ENCODE results near the gene SERINC5.

The SERINC5 gene

GRCh38 chr5:80230269-80230992 is 25.4 kb downstream of the SERINC5 start:
- DNase-seq (ENCODE audit: insufficient read length, low spot score) (no peak), FAIRE-seq (no peak)

- DNase-seq (ENCODE audit: insufficient read length, low spot score) (no peak), FAIRE-seq (no peak)
These were observed 26.0 kb downstream of the SERINC5 start for GRCh38 chr5:80229902-80230255.

GRCh38 chr5:80227979-80228596 is 27.8 kb downstream of the SERINC5 start:
- no peak for DNase-seq (ENCODE audit: insufficient read length, low spot score)
- no peak for FAIRE-seq

- DNase-seq (ENCODE audit: insufficient read length, low spot score): no peak
These were observed 29.9 kb downstream of the SERINC5 start for GRCh38 chr5:80225934-80226326.

GRCh38 chr5:80225189-80225933 is 30.5 kb downstream of the SERINC5 start:
- FAIRE-seq: no peak
- no peak for DNase-seq (ENCODE audit: insufficient read length, low spot score)

More at GRCh38 chr5:80225934-80226326, 29.9 kb downstream of the SERINC5 start:
- no peak for FAIRE-seq

- FAIRE-seq (no peak), DNase-seq (ENCODE audit: insufficient read length, low spot score) (no peak)
These were observed 32.3 kb downstream of the SERINC5 start for GRCh38 chr5:80223561-80223960.

GRCh38 chr5:80220245-80220897 is 35.5 kb downstream of the SERINC5 start:
- FAIRE-seq (no peak), DNase-seq (ENCODE audit: insufficient read length, low spot score) (no peak)

GRCh38 chr5:80219391-80219790 is 36.5 kb downstream of the SERINC5 start:
- no peak for FAIRE-seq
- DNase-seq (ENCODE audit: insufficient read length, low spot score): no peak

- FAIRE-seq (no peak), DNase-seq (ENCODE audit: insufficient read length, low spot score) (no peak)
These were observed 38.2 kb downstream of the SERINC5 start for GRCh38 chr5:80217667-80218066.

- FAIRE-seq (no peak), DNase-seq (ENCODE audit: insufficient read length, low spot score) (no peak)
These were observed 38.9 kb downstream of the SERINC5 start for GRCh38 chr5:80216753-80217596.

GRCh38 chr5:80216096-80216495 is 39.8 kb downstream of the SERINC5 start:
- FAIRE-seq (no peak), DNase-seq (ENCODE audit: insufficient read length, low spot score) (no peak)

- no peak for DNase-seq (ENCODE audit: insufficient read length, low spot score)
- no peak for FAIRE-seq
These were observed 40.3 kb downstream of the SERINC5 start for GRCh38 chr5:80215523-80215922.

- FAIRE-seq: no peak
- no peak for DNase-seq (ENCODE audit: insufficient read length, low spot score)
These were observed 42.4 kb downstream of the SERINC5 start for GRCh38 chr5:80213466-80213865.

- no peak for DNase-seq (ENCODE audit: insufficient read length, low spot score)
- no peak for FAIRE-seq
These were observed 43.6 kb downstream of the SERINC5 start for GRCh38 chr5:80212171-80212667.

GRCh38 chr5:80211327-80211726 is 44.5 kb downstream of the SERINC5 start:
- DNase-seq (ENCODE audit: insufficient read length, low spot score) (no peak), FAIRE-seq (no peak)

GRCh38 chr5:80210014-80210413 is 45.8 kb downstream of the SERINC5 start:
- no peak for FAIRE-seq
- DNase-seq (ENCODE audit: insufficient read length, low spot score): no peak

GRCh38 chr5:80208381-80208780 is 47.5 kb downstream of the SERINC5 start:
- no peak for DNase-seq (ENCODE audit: insufficient read length, low spot score)
- no peak for FAIRE-seq

GRCh38 chr5:80207832-80208231 is 48.0 kb downstream of the SERINC5 start:
- no peak for FAIRE-seq

GRCh38 chr5:80206282-80206681 is 49.6 kb downstream of the SERINC5 start:
- FAIRE-seq (no peak), DNase-seq (ENCODE audit: insufficient read length, low spot score) (no peak)

More at GRCh38 chr5:80207832-80208231, 48.0 kb downstream of the SERINC5 start:
- no peak for DNase-seq (ENCODE audit: insufficient read length, low spot score)

- FAIRE-seq: no peak
- DNase-seq (ENCODE audit: insufficient read length, low spot score): no peak
These were observed 50.0 kb downstream of the SERINC5 start for GRCh38 chr5:80205846-80206245.

All from GM19239 (cell line).